Stomach (tissue), 9 donors: Measurements from ENCODE around the gene DES. TPM values are rescaled to one million over a fixed set of nuclear protein-coding genes. Genes with fewer than 3 reads are reported as not detected.
A peak's percentile ranks its signal among the peaks of the same experiment; 100 is the strongest.

Experiments
- DNase-seq, 2 donors: peaks; one replicate each; pipeline versions ENCODE4 v3.0.0 to v3.0.0-alpha.2; 2013 to 2019
- H3K27ac ChIP-seq, 5 donors: fragments of 200-600 bp in 4 of 5; sonication (generic) in 4 of 5; one replicate each; pipeline ENCODE4 v1.5.1; 2013 to 2019; ENCODE audit warnings: mild to moderate bottlenecking in 1 of 5, moderate library complexity in 1 of 5
- H3K27me3 ChIP-seq, 3 donors: fragments of 200-600 bp; sonication (generic); one replicate each; pipeline ENCODE4 v1.5.1; 2017 to 2019; ENCODE audit warnings: mixed run types in 1 of 3
- H3K36me3 ChIP-seq, 4 donors: fragments of 200-600 bp; sonication (generic); 1 replicate in 3 of 4; 2 replicates in 1 of 4; pipeline ENCODE4 v1.5.1; 2016 to 2019
- H3K4me1 ChIP-seq, 4 donors: fragments of 200-600 bp; sonication (generic); one replicate each; pipeline ENCODE4 v1.5.1; 2016 to 2019
- H3K4me3 ChIP-seq, 4 donors: fragments of 200-600 bp; sonication (generic) in 3 of 4; one replicate each; pipeline ENCODE4 v1.5.1; 2016 to 2019; ENCODE audit warnings: mild to moderate bottlenecking in 1 of 4
- H3K9me3 ChIP-seq, 4 donors: fragments of 200-600 bp; sonication (generic); one replicate each; pipeline ENCODE4 v1.5.1; 2016 to 2019
- EP300 ChIP-seq: sonication (generic); formaldehyde crosslinking; IDR thresholded peaks from one replicate; pipeline ENCODE4 v1.6.1; 2017; ENCODE audit warnings: antibody characterized with exemption
- POLR2A ChIP-seq, 4 donors: fragments of 450-650 bp; IDR thresholded peaks; one replicate each; pipeline ENCODE4 v1.6.1; 2016; ENCODE audit warnings: antibody characterized with exemption in 4 of 4, control low read depth in 2 of 4, mild to moderate bottlenecking in 1 of 4, moderate library complexity in 1 of 4
- POLR2AphosphoS5 ChIP-seq, 3 donors: sonication (generic); formaldehyde crosslinking; IDR thresholded peaks; one replicate each; pipeline ENCODE4 v1.6.1; 2016; ENCODE audit warnings: antibody characterized with exemption in 3 of 3
- WGBS, 5 donors: extraction: QIAGEN DNeasy Blood & Tissue Kit in 3 of 5; methylation state at CpG; one replicate each; pipeline versions ENCODE4 v1.1.5 to v1.1.7; 2013 to 2018; 5-methylcytosine and 5-hydroxymethylcytosine counted together
- intact Hi-C: fragments of 100-400 bp; cut with DNase I; formaldehyde crosslinking; loops from one replicate; pipeline ENCODE4 v1.15.1; 2023; ENCODE audit warnings: low total_unique reads
- polyA plus RNA-seq, 3 donors: library from polyadenylated mRNA; stranded (reverse); fragments of 200-250 nt; gene quantifications; one replicate each; pipeline ENCODE4 v1.2.3, GENCODE V29; 2013
- total RNA-seq, 5 donors: library from RNA; depleted of rRNA; stranded (reverse); fragments of >200 nt; gene quantifications; one replicate each; pipeline versions ENCODE4 v1.1.0 to v1.2.3, GENCODE V29; 2014 to 2016
- TF ChIP-seq, protein P1 (sequence below), 7 experiments: fragments of 450-650 bp in 4 of 7; fragments of 200-600 bp in 3 of 7; sonication (generic) in 3 of 7; IDR thresholded peaks; one replicate each; pipeline ENCODE4 v1.5.1; 2016 to 2019; ENCODE audit warnings: antibody characterized with exemption in 7 of 7, control low read depth in 2 of 7, mild to moderate bottlenecking in 1 of 7
- donor health status: healthy with polysubstance abuse.
- donor health status: Bipolar disorder and iron deficiency.
- donor health status: healthy.

The DES gene
- total and polyA plus RNA-seq, 8 donors, result 122 to 5,539 (median 1,138) TPM

DNA sequence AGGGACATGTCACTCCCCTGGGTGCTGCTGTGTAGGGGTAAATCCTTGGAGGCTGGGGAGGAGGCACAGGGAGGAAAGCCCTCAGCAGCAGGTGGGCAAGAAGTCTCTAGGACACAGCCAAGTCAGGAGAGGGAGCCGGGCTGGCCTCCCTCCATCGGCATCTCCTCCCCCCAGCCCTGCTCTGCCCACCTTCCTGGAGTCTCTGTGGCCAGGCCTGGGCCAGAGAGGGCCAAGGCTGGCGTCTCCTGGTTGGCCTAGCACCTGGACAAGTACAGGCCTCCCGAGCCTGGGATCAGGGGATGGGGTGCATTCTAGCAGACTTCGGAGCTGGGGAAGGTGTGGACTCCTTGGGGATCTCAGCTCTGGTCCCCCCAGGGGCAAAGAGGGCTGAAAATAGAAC, 18.3 kb downstream of the DES start:
- Histone ChIP-seq H3K27me3 (peaks cover 0 to 57% (median 30%) of the 10 kb centered on the region in 3 donors), H3K27ac (peak overlapping the region in 3 of 5 donors; percentile 76 to 95 (median 90))

DNA sequence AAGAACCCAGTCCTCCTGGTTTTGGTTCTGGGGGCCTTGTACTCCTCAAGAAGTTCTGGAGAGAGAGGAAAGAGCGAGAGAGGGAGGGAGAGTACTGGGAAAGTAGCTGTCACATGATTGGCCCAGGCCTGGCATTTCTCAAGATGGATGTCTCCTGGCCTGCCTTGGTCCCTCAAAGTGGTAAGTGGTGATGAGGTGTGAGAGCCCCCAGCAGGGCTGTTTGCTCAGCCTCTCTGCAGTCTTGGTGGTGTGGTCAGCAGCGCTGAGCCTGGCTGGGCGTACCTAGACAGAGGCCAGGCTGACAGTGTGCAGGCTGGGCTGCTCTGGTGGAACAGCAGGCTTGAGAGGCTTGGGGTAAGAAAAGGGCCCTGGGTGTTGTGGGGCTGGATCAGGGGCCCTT, 19.0 kb downstream of the DES start:
- no peak for DNase-seq
- Histone ChIP-seq H3K9me3 (no peaks in the 10 kb centered on the region), H3K4me1 (peaks cover 18 to 34% (median 27%) of the 10 kb centered on the region in 4 donors), H3K4me3 (no peak overlapping the region), H3K27me3 (peaks cover 0 to 63% (median 36%) of the 10 kb centered on the region in 3 donors), H3K27ac (peak overlapping the region in 3 of 5 donors; percentile 76 to 95 (median 90)), H3K36me3 (no peaks in the 10 kb centered on the region)
- TF ChIP-seq EP300 (no peak), POLR2AphosphoS5 (IDR thresholded peaks at IDR 0.05) (peak in 2 of 3 donors; percentile 25 to 37)
- 81 to 89% (median 83%) methylated on average over 3 of the region's 3 CpGs for WGBS, 5 donors
- intact Hi-C loops, result no loop called here

More for the DNA sequence above, 18.3 kb downstream of the DES start:
- whole genome bisulfite sequencing, 5 donors, result 64 to 91% (median 86%) methylated on average over 5 of the region's 5 CpGs
- no peak for TF ChIP-seq POLR2A (IDR thresholded peaks at IDR 0.05)
- TF ChIP-seq, protein P1, sequence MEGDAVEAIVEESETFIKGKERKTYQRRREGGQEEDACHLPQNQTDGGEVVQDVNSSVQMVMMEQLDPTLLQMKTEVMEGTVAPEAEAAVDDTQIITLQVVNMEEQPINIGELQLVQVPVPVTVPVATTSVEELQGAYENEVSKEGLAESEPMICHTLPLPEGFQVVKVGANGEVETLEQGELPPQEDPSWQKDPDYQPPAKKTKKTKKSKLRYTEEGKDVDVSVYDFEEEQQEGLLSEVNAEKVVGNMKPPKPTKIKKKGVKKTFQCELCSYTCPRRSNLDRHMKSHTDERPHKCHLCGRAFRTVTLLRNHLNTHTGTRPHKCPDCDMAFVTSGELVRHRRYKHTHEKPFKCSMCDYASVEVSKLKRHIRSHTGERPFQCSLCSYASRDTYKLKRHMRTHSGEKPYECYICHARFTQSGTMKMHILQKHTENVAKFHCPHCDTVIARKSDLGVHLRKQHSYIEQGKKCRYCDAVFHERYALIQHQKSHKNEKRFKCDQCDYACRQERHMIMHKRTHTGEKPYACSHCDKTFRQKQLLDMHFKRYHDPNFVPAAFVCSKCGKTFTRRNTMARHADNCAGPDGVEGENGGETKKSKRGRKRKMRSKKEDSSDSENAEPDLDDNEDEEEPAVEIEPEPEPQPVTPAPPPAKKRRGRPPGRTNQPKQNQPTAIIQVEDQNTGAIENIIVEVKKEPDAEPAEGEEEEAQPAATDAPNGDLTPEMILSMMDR (IDR thresholded peaks at IDR 0.05), result no peak
- no peak overlapping the region for H3K4me3 ChIP-seq
- no peaks in the 10 kb centered on the region for H3K36me3 ChIP-seq
- H3K9me3 ChIP-seq, result no peaks in the 10 kb centered on the region
- DNase-seq, result no peak
- H3K4me1 ChIP-seq, result peaks cover 13 to 30% (median 21%) of the 10 kb centered on the region in 4 donors
- intact Hi-C loops, result no loop called here

DNA sequence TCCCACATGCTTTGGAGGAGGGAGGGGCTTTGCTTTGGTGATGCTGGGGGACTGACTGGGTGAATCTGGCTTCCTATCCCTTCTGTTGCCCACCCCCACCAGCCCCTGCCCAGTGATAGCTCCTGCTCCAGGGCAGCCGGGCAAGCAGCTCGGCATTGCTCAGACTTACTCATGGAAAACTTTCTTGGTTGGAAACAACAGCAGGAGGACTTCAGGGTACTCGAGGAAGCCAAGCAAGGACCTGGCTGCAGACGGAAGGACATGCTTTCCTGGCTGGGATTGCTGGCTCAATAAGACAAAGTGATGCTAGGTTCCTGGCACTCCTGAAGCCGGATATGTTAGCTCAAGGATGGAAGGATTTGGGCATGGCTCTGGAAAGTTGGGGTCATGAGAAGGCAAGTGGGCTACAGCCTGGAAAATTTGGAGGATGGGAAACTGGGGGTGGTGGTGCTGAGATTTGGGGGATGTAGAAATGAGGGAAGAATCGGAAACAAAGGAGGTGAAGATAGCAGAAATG, 19.6 kb downstream of the DES start:
- no peak for TF ChIP-seq EP300
- TF ChIP-seq POLR2A (IDR thresholded peaks at IDR 0.05), result no peak
- no peak for TF ChIP-seq POLR2AphosphoS5 (IDR thresholded peaks at IDR 0.05)
- TF ChIP-seq, protein P1 (IDR thresholded peaks at IDR 0.05), result no peak
- Histone ChIP-seq H3K27me3 (peaks cover 0 to 69% (median 43%) of the 10 kb centered on the region in 3 donors), H3K4me3 (no peak overlapping the region), H3K9me3 (no peaks in the 10 kb centered on the region), H3K36me3 (no peaks in the 10 kb centered on the region), H3K4me1 (peaks cover 23 to 38% (median 31%) of the 10 kb centered on the region in 4 donors), H3K27ac (peak overlapping the region in 3 of 5 donors; percentile 76 to 95 (median 90))
- DNase-seq, result no peak
- WGBS, 5 donors, result 61 to 76% (median 66%) methylated on average over 4 to 6 of the region's 6 CpGs
- intact Hi-C loops, result no loop called here

DNA sequence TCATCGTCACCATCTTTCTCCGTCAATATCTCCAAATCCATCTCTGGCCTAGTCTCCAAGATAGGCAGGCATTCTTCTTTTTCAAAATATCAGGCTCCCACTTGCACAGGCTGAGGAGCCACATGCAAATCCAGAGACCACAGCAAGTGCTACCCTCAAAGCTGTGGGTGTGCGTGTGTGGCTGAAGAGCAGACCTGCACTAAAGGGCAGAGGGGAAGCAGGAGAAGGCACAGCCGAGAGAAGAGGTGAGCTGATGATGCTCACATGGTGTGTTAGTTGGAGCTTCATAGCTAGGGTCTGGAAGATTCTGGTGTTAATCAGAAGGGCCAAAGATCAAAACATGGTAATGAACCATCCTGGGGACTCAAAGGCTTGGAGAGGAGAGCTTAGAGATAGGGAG, 20.3 kb downstream of the DES start:
- H3K4me3 ChIP-seq, result no peak overlapping the region
- peaks cover 23 to 43% (median 35%) of the 10 kb centered on the region in 4 donors for H3K4me1 ChIP-seq
- intact Hi-C loops, result no loop called here
- DNase-seq, result no peak
- no peaks in the 10 kb centered on the region for H3K36me3 ChIP-seq
- peak overlapping the region in 3 of 5 donors; percentile 76 to 95 (median 90) for H3K27ac ChIP-seq
- TF ChIP-seq POLR2A (IDR thresholded peaks at IDR 0.05) (no peak), EP300 (no peak), POLR2AphosphoS5 (IDR thresholded peaks at IDR 0.05) (no peak)
- TF ChIP-seq, protein P1 (IDR thresholded peaks at IDR 0.05), result no peak
- peaks cover 0 to 77% (median 48%) of the 10 kb centered on the region in 3 donors for H3K27me3 ChIP-seq
- WGBS, 5 donors, result 84 to 96% (median 88%) methylated on average over 4 of the region's 4 CpGs
- H3K9me3 ChIP-seq, result no peaks in the 10 kb centered on the region

DNA sequence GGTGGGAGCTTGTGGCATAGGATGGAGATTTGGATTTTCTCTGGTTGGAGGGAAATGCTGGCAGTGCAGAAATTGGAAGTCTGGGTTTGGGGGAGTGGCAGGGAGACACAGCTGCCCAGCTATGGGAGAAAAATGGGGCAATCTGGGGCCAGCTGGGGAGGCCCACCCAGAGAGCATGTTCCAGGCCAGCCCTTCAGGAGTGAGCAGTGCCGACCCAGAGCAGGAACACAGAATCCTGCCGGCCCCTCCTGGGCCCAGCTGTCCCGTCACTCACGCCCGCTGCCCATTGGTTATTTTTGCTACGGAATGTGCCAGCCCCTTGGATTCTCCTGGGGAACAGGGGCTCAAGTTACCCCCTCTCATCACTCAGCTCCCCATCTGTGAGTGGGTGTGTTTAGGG, 21.3 kb downstream of the DES start:
- peak overlapping the region in 3 of 5 donors; percentile 54 to 95 (median 90) for H3K27ac ChIP-seq
- TF ChIP-seq EP300 (no peak), POLR2A (IDR thresholded peaks at IDR 0.05) (no peak), POLR2AphosphoS5 (IDR thresholded peaks at IDR 0.05) (no peak)
- TF ChIP-seq, protein P1 (IDR thresholded peaks at IDR 0.05), result no peak
- no peak for DNase-seq
- peaks cover 23 to 49% (median 36%) of the 10 kb centered on the region in 4 donors for H3K4me1 ChIP-seq
- H3K36me3 ChIP-seq, result no peaks in the 10 kb centered on the region
- peaks cover 0 to 81% (median 47%) of the 10 kb centered on the region in 3 donors for H3K27me3 ChIP-seq
- H3K4me3 ChIP-seq, result no peak overlapping the region
- no peaks in the 10 kb centered on the region for H3K9me3 ChIP-seq
- intact Hi-C loops, result no loop called here
- WGBS, 5 donors, result 59 to 87% (median 78%) methylated on average over 4 to 6 of the region's 6 CpGs
